HepG2 (cell line): ENCODE results near the gene DACT2. TPM values are rescaled to one million over a fixed set of nuclear protein-coding genes. Genes with fewer than 3 reads are reported as not detected.

Experiments used
- AHDC1 ChIP-seq: sonication (generic); formaldehyde crosslinking; IDR thresholded peaks from 2 replicates; pipeline ENCODE4 v1.5.1; 2020; ENCODE audit warnings: mild to moderate bottlenecking, missing genetic modification reagents, borderline replicate concordance
- ATAD3A ChIP-seq: sonication (generic); formaldehyde crosslinking; IDR thresholded peaks from 2 replicates; pipeline ENCODE4 v1.4.0; 2020; ENCODE audit warnings: missing genetic modification reagents
- CEBPB ChIP-seq: IDR thresholded peaks from 2 replicates; pipeline ENCODE4 v1.6.1; 2011; ENCODE audit warnings: low read depth, low read length, improper control_type of control experiment, borderline replicate concordance
- HNRNPUL1 ChIP-seq: fragments of 200-400 bp; formaldehyde crosslinking; IDR thresholded peaks from 2 replicates; pipeline ENCODE4 v1.6.1; 2017; ENCODE audit warnings: low read depth, mild to moderate bottlenecking, low read length, moderate library complexity
- PRMT3 ChIP-seq: sonication (generic); formaldehyde crosslinking; IDR thresholded peaks from 2 replicates; pipeline ENCODE4 v1.8.1; 2022; ENCODE audit warnings: low read depth, mild to moderate bottlenecking, moderate library complexity, missing genetic modification reagents, borderline replicate concordance
- RNF2 ChIP-seq: fragments of 450-650 bp; conservative IDR thresholded peaks from 2 replicates; pipeline ENCODE4 v1.6.1; 2016; ENCODE audit warnings: low read depth
- SP1 ChIP-seq, 2 experiments: fragments of 450-650 bp in 1 of 2; sonication (generic) in 1 of 2; formaldehyde crosslinking in 1 of 2; IDR thresholded peaks; 2 replicates each; pipeline versions ENCODE4 v1.4.0 to v1.6.1; 2016 to 2020; ENCODE audit warnings: missing genetic modification reagents in 1 of 2
- SRSF1 ChIP-seq: fragments of 200-400 bp; formaldehyde crosslinking; optimal IDR thresholded peaks from 2 replicates; pipeline ENCODE3; 2017; ENCODE audit warnings: mild to moderate bottlenecking, low read depth, low read length, moderate library complexity
- ZBED4 ChIP-seq: sonication (generic); formaldehyde crosslinking; IDR thresholded peaks from 2 replicates; pipeline ENCODE4 v1.4.0; 2020; ENCODE audit warnings: missing genetic modification reagents, borderline replicate concordance
- ZC3H4 ChIP-seq: sonication (generic); formaldehyde crosslinking; IDR thresholded peaks from 2 replicates; pipeline ENCODE4 v1.4.0; 2020; ENCODE audit warnings: missing genetic modification reagents, borderline replicate concordance
- ZMAT3 ChIP-seq: sonication (generic); formaldehyde crosslinking; conservative IDR thresholded peaks from 2 replicates; pipeline ENCODE4 v1.7.0; 2021; ENCODE audit warnings: missing genetic modification reagents
- ZNF18 ChIP-seq: sonication (generic); formaldehyde crosslinking; IDR thresholded peaks from 2 replicates; pipeline ENCODE4 v1.8.0; 2022; ENCODE audit warnings: mild to moderate bottlenecking, missing genetic modification reagents; ENCODE audit not compliant: insufficient replicate concordance
- ZNF484 ChIP-seq: sonication (generic); formaldehyde crosslinking; IDR thresholded peaks from 2 replicates; pipeline ENCODE4 v1.5.1; 2020; ENCODE audit warnings: mild to moderate bottlenecking, low read depth, missing genetic modification reagents, borderline replicate concordance
- ZNF510 ChIP-seq: sonication (generic); formaldehyde crosslinking; IDR thresholded peaks from 2 replicates; pipeline ENCODE4 v1.4.0; 2020; ENCODE audit warnings: low read depth, mild to moderate bottlenecking, missing genetic modification reagents
- ZNF570 ChIP-seq: sonication (generic); formaldehyde crosslinking; IDR thresholded peaks from 2 replicates; pipeline ENCODE4 v1.4.0; 2020; ENCODE audit warnings: mild to moderate bottlenecking, missing genetic modification reagents, borderline replicate concordance
- polyA plus RNA-seq, 8 experiments: library from polyadenylated mRNA; depleted of rRNA in 3 of 8; stranded (reverse) in 7 of 8; unstranded in 1 of 8; fragments of >200 nt; fragmentation: Illumina TruSeq in 4 of 8; extraction: Trizol in 4 of 8; gene quantifications; 2 replicates each; pipeline versions ENCODE4 v1.2.1 to v1.2.3, GENCODE V29; 2011 to 2016; ENCODE audit warnings: low read depth in 4 of 8, missing spikeins in 1 of 8, mixed read lengths in 1 of 8; ENCODE audit not compliant: insufficient read depth in 1 of 8
- total RNA-seq, 5 experiments: library from RNA; depleted of rRNA; stranded (reverse); fragments of >200 nt; fragmentation: Illumina TruSeq; extraction: Trizol; gene quantifications; 2 replicates each; pipeline ENCODE4 v1.2.3, GENCODE V29; 2016; ENCODE audit warnings: low read depth in 1 of 5

Gene DACT2
- total and polyA plus RNA-seq, 2 of the 13 experiments (the other 11 are each of a cell fraction or from before 2014, with no cell fraction given) = 0.15 TPM; not detected in 1

DNA sequence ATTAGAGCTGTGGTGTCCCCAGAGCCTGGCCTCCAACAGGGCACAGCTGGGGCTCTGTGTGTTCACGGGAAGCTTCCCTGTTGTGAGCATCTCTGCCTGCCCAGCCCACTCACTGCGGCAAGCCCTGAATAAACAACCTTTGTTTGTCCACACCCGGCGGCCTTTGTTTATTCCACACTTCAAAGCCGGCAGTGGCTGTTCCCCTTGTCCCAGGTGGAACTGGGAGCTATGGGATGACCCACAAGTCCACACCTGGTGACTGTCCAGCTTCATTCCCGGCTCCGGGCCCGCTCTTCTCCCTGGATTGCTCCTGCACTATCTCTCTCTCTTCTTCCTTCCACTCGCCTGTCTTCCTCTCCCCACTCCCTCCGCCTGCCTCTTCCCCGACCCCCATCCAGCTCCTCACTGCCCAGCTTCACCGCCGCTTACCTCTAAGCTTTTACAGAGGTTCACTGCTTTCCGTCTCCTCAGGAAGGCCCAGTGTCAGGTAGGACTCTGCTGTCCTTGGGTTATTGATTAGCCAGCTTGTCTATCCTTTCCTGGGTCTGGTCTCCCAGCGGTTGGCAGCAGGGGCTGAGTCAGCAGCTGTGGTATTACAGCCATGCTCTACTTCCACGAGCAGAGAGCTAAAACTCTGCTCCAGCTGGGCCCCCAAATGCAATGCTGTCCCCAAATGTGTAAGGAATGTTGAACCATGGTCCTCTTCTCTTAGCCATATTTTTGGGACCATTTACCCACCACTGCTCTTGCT lies 17.8 kb downstream of the DACT2 start (continued):
- TF ChIP-seq AHDC1 (peak; percentile 25; the same call in 1 of the 2 replicates), SP1 (IDR thresholded peaks at IDR 0.05) (no peak), SP1 (CRISPR knock-in tag; IDR thresholded peaks at IDR 0.05) (no peak; the same call in 1 of the 2 replicates), CEBPB (no peak), ZNF510 (CRISPR knock-in tag) (no peak), HNRNPUL1 (no peak), ZNF18 (CRISPR knock-in tag) (peak; percentile 25), ZBED4 (CRISPR knock-in tag) (peak; percentile 72; the same call in 1 of the 2 replicates), SRSF1 (peak; percentile 46), PRMT3 (CRISPR knock-in tag) (no peak), ZNF570 (CRISPR knock-in tag) (no peak), ZC3H4 (no peak), ZMAT3 (CRISPR knock-in tag) (no peak), ZNF484 (no peak), ATAD3A (CRISPR knock-in tag) (no peak), RNF2 (no peak; the same call in 1 of the 2 replicates)
